ELF-1 (cell line): ENCODE results near the gene BLOC1S3.
"Not testable (repeated sequence)": the region's sequence is repeated elsewhere in the genome, so short reads cannot be mapped to it uniquely, and the experiment has no call there.

ENCODE experiments used
- DNase-seq: peaks from one replicate; pipeline ENCODE4 v3.0.0-alpha.2; 2016; ENCODE audit warnings: low read depth, low spot score

The BLOC1S3 gene

DNA sequence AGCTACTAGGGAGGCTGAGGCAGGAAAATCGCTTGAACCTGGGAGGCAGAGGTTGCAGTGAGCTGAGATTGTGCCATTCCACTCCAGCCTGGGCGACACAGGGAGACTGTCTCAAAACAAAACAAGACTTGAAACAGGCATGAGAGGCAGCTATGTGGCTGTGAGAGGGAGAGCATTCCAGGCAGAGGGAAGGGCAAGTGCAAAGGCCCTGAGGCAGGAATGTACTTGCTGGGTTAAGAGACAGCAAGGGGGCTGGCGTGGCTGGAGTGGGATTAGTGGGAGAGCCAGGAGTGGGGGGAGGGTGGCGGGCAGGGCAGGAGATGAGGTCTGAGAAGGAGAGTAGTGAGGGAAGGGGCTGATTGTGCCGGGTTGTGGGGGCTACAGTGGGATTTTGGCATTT, 45.3 kb downstream of the BLOC1S3 start:
- DNase-seq, result no peak

DNA sequence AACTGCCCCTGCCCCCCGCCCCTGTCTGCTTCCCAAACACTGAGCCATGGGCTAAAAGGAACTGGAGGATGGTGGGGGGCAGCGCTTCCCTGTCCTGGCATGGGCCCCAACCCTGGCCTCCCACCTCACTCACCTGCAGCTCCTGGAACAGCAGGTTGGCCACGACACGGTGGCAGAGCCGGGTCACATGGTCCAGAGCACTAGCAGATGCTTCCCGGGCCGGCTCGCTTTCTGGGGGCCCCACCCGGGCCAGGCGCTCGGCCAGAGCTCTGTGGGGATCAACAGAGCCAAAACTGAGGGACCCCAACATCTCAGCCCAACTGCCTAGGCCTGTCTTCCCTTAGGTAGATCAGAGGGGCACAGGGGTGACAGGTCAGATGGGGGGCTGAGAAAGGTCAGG, 46.1 kb downstream of the BLOC1S3 start:
- DNase-seq, result no peak

DNA sequence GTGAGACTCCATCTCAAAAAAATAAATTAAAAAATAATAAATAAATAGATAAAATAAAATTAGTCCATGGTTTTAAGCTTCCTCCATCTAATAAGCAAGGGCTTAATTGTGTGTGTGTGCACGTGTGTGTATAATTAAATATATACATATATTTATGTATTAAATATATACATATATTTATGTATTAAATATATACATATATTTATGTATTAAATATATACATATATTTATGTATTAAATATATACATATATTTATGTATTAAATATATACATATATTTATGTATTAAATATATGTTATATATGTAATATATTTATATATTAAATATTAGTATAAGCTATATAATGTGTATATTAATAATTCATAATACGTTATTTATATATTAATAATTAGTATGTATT, 50.5 kb downstream of the BLOC1S3 start:
- not testable (repeated sequence) for DNase-seq
